Endometrial microvascular endothelial cells (primary cell): ENCODE results near the gene RNPEP. TPM values are rescaled to one million over a fixed set of nuclear protein-coding genes. Genes with fewer than 3 reads are reported as not detected.

ENCODE experiments used
- in situ Hi-C: cut with HindIII; loops from 2 replicates; pipeline ENCODE4 v1.10.0; 2017; ENCODE audit warnings: low sequenced_read_pairs, low pct_unique_long_range_greater_than_20kb; ENCODE audit errors: inconsistent ontology term
- total RNA-seq: library from RNA; depleted of rRNA; stranded (reverse); fragments of >200 nt; gene quantifications from one replicate; pipeline ENCODE4 v1.2.3, GENCODE V29; 2015; ENCODE audit errors: inconsistent ontology term

RNPEP gene
- total RNA-seq, 1 donor from 2014 or later = 90.5 TPM

GRCh38 chr1:202005958-202006357 is 23.5 kb downstream of the RNPEP start:
- in situ Hi-C loops = no loop called here

GRCh38 chr1:202007304-202007703 is 24.9 kb downstream of the RNPEP start:
- in situ Hi-C loops = no loop called here

GRCh38 chr1:202007805-202008489 is 25.5 kb downstream of the RNPEP start:
- in situ Hi-C loops = no loop called here

- in situ Hi-C loops = no loop called here
Observed at GRCh38 chr1:202009326-202010179, 27.1 kb downstream of the RNPEP start.

GRCh38 chr1:202010180-202011015 is 27.9 kb downstream of the RNPEP start, which contains the start of gene ELF3:
ELF3 (plus strand) TSS chr1:202010587; CDS start chr1:202011137, 550 bp downstream.
- in situ Hi-C loops = no loop called here

- in situ Hi-C loops = no loop called here
Observed at GRCh38 chr1:202011994-202012393, 29.5 kb downstream of the RNPEP start.

GRCh38 chr1:202012544-202013478 is 30.4 kb downstream of the RNPEP start:
- in situ Hi-C loops = no loop called here

- in situ Hi-C loops = no loop called here
Observed at GRCh38 chr1:202013603-202014002, 31.2 kb downstream of the RNPEP start.

GRCh38 chr1:202014060-202014459 is 31.6 kb downstream of the RNPEP start:
- in situ Hi-C loops = no loop called here

- in situ Hi-C loops = no loop called here
Observed at GRCh38 chr1:202014915-202015661, 32.6 kb downstream of the RNPEP start.

GRCh38 chr1:202015662-202015937 is 33.2 kb downstream of the RNPEP start:
- in situ Hi-C loops = no loop called here

GRCh38 chr1:202016022-202016810 is 33.8 kb downstream of the RNPEP start:
- in situ Hi-C loops = no loop called here

GRCh38 chr1:202016811-202017748 is 34.6 kb downstream of the RNPEP start:
- in situ Hi-C loops = no loop called here

GRCh38 chr1:202017749-202018467 is 35.5 kb downstream of the RNPEP start:
- in situ Hi-C loops = no loop called here

GRCh38 chr1:202018468-202019234 is 36.2 kb downstream of the RNPEP start:
- in situ Hi-C loops = no loop called here
